Activated naive CD4-positive, alpha-beta T cell treated with anti-CD3 and anti-CD28 coated beads, Interleukin-2, amount 50 U/mL, for 16 hours (primary cell): ENCODE data around the gene OSBPL7.

ENCODE experiments used
- DNase-seq: peaks from one replicate; pipeline ENCODE4 v3.0.0-alpha.2; 2020

The OSBPL7 gene, protein sequence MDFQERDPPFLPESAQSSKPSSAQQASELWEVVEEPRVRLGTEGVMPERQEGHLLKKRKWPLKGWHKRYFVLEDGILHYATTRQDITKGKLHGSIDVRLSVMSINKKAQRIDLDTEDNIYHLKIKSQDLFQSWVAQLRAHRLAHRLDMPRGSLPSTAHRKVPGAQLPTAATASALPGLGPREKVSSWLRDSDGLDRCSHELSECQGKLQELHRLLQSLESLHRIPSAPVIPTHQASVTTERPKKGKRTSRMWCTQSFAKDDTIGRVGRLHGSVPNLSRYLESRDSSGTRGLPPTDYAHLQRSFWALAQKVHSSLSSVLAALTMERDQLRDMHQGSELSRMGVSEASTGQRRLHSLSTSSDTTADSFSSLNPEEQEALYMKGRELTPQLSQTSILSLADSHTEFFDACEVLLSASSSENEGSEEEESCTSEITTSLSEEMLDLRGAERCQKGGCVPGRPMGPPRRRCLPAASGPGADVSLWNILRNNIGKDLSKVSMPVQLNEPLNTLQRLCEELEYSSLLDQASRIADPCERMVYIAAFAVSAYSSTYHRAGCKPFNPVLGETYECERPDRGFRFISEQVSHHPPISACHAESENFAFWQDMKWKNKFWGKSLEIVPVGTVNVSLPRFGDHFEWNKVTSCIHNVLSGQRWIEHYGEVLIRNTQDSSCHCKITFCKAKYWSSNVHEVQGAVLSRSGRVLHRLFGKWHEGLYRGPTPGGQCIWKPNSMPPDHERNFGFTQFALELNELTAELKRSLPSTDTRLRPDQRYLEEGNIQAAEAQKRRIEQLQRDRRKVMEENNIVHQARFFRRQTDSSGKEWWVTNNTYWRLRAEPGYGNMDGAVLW

GRCh38 chr17:47821424-47822391, at the start of gene OSBPL7:
Gene OSBPL7, minus strand, starts transcription at chr17:47821794. Its CDS starts 1,516 bp downstream, at chr17:47820278.
- DNase-seq = peak; percentile 64

GRCh38 chr17:47871048-47871447, 49.5 kb upstream of the OSBPL7 start:
- no peak for DNase-seq

GRCh38 chr17:47870056-47870455, 48.5 kb upstream of the OSBPL7 start:
- no peak for DNase-seq

DNA sequence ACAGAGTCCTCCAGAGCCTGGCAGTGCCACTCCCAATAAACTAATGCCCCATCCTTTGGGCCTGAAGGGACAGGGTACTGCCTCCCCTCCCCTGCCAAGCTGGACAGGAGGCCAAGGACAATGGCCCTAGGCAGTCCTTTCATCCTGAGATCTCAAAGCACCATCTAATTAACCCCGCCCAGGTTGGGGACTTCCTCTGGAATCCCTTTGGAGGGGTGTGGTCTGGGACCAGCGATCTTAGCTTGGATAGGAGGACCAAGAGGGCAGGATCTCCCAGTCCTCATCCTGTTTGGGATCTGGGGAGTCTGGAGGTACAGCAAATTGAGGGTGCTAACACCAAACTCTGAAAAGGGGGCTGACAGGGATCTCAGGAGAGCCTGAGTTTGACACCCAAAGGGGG, 47.5 kb upstream of the OSBPL7 start:
- DNase-seq = no peak

- no peak for DNase-seq
Measured at GRCh38 chr17:47867813-47868533, 46.4 kb upstream of the OSBPL7 start.

- DNase-seq = no peak
Measured at GRCh38 chr17:47866941-47867340, 45.3 kb upstream of the OSBPL7 start.

- peak; percentile 34 for DNase-seq
Measured at GRCh38 chr17:47864791-47865216, 43.2 kb upstream of the OSBPL7 start.

DNA sequence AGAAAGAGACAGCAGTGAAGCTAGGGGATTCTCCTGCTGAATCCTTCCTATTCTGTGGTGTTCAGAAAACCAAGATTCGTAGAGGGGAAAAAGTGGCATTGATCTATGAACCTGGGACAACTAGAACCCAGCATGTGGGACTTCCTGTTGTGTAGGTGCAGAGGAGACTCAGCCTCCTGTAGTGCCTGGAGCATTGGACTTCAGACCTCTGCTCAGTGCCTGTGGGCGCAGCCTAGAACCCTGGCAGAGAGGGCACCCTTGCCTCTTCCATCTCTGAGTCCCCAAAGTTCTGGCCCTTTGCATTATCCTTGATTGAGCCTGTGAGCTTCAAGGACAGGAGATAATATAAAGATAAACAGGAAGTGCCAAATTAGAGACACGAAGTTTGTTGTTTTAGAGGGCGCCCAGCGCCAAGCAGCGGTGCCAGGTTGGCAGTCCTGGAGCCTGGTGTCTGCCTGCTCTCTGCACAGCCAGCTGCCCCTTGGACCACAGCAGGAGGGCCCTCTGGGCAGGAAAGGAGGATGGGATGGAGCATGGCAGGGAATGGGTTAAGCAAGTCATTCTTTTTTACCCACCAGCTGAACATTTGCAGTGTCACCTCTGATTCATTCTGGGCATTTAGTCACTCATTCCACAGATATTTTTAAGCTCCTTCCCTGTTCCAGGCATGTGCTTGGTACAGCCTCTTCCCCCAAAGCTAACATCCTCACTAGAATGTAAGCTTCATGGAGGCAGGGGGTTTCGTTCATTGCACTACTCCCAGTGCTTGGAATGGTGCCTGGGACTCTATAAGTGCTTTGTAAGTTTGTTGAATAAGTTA, 41.2 kb upstream of the OSBPL7 start:
- DNase-seq = no peak

DNA sequence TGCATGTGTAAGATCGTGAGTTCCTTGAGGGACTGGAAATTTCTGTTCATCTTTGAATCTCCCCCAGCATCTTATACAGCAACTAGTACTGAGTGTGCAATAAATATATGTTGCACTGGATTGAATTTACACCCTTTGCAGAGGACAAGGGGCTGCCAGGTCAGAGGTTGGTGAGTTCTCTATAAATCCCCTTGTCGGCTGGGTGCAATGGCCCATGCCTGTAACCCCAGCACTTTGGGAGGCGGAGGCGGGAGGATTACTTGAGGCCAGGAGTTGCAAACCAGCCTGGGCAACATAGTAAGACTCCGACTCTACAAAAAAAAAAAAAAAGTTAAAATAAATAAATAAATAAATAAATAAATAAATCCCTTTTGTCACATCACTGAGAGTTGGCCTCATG, 38.8 kb upstream of the OSBPL7 start:
- no peak for DNase-seq

GRCh38 chr17:47857551-47858455, 36.2 kb upstream of the OSBPL7 start:
- DNase-seq = no peak

- DNase-seq = no peak
Measured at GRCh38 chr17:47856830-47857229, 35.2 kb upstream of the OSBPL7 start.

GRCh38 chr17:47855737-47856136, 34.1 kb upstream of the OSBPL7 start:
- DNase-seq = no peak

- no peak for DNase-seq
Measured at GRCh38 chr17:47853616-47854015, 32.0 kb upstream of the OSBPL7 start.

DNA sequence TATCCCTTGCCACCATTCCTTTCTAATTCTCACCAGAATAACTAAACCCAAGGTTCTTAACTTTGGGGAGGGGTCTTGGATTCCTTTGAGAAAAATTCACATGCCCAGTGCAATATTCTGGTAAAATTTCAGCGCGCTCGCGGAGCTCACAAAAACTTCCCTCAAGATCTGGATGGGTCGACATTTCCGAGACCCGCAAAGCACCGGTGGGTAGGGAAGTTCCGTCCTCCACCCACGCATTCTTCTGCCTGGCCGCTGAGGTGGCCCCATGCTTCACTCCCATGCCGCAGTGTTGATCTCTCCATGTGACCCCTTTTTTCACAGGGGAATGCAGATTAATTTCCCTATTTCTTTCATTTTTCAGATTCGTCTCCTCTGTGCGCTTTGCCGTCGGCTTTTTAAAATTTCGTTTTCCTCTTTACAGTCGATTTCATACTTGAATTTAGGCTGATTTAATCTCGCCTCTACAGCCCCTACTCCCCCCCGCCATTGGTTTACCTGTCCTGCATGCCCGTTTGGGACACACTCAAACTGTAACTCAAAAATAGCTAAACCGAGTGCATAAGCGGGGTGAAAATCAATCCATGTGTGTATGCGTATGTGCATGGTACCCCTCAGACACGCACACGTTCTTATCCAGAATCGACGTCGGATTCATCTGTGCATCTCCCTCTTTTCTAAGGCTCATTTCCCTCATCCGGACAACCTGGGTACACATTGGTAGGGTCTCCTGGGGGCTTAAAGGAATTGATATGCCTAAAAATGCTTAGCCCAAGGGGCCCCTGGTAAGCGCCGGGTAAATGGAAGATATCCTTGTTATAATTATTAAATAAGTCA, 30.7 kb upstream of the OSBPL7 start:
- DNase-seq = no peak

- no peak for DNase-seq
Measured at GRCh38 chr17:47851764-47852112, 30.1 kb upstream of the OSBPL7 start.

- DNase-seq = peak; percentile 71
Measured at GRCh38 chr17:47850692-47851573, 29.3 kb upstream of the OSBPL7 start, which contains the start of gene SP6. Gene SP6, minus strand, starts transcription at chr17:47851163. Its CDS starts 2,734 bp downstream, at chr17:47848429.

GRCh38 chr17:47850373-47850691, 28.7 kb upstream of the OSBPL7 start:
- DNase-seq = no peak

DNA sequence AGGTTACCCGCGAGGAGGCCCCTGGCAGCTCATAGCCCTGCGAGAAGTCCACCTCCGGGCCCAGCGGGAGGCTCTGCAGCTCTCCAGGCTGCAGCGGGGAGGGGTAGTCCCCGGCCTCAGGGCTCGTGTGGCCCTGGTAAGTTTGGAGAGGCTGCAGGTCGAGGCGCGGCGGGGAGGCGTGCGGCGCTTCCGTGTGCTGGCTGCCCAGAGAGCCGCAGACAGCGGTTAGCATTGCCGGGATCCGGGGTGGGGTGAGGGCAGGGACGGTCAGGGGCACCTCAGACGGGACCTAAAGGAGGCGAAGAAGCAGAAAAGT, 26.6 kb upstream of the OSBPL7 start:
- no peak for DNase-seq
